ENCODE measurements around the gene ATP1A1.

DNA sequence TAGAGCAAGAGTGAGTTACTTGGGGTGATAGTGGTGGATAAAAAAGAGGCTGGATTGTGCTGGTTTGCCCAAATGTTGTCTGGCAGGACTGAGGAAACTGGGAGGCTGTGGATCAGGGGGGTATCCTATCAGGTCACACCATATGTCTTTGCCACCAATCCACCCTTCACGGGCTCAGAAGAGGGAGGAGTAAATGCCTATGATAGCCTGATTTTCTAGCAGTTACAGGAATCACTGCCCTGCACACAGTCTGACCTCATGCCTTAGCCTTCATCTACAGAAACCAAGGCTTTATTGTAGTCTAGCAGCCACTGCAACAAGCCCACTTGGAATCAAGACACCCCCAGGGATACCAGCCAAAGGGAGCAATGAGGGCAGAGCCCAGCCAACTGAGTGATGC lies 51.8 kb downstream of the ATP1A1 start:
- TF ChIP-seq ZNF423 (tag by site-specific recombination; IDR thresholded peaks at IDR 0.05), result no peak
- TF ChIP-seq, protein P1, sequence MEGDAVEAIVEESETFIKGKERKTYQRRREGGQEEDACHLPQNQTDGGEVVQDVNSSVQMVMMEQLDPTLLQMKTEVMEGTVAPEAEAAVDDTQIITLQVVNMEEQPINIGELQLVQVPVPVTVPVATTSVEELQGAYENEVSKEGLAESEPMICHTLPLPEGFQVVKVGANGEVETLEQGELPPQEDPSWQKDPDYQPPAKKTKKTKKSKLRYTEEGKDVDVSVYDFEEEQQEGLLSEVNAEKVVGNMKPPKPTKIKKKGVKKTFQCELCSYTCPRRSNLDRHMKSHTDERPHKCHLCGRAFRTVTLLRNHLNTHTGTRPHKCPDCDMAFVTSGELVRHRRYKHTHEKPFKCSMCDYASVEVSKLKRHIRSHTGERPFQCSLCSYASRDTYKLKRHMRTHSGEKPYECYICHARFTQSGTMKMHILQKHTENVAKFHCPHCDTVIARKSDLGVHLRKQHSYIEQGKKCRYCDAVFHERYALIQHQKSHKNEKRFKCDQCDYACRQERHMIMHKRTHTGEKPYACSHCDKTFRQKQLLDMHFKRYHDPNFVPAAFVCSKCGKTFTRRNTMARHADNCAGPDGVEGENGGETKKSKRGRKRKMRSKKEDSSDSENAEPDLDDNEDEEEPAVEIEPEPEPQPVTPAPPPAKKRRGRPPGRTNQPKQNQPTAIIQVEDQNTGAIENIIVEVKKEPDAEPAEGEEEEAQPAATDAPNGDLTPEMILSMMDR (tag by site-specific recombination; IDR thresholded peaks at IDR 0.05), result no peak
- TF ChIP-seq YY1 (tag by site-specific recombination; IDR thresholded peaks at IDR 0.05), result no peak
- no peak for TF ChIP-seq ZBTB48 (tag by site-specific recombination; IDR thresholded peaks at IDR 0.05)
